Epidermal melanocyte (primary cell): Measurements from ENCODE around the gene PDGFD.

Experiments
- DNase-seq: peaks from one replicate; pipeline ENCODE4 v3.0.0; 2011; ENCODE audit warnings: low spot score; ENCODE audit not compliant: insufficient read length

The PDGFD gene

GRCh38 chr11:103890654-103891053, 273.3 kb downstream of the PDGFD start:
- no peak for DNase-seq

GRCh38 chr11:103889679-103890078, 274.3 kb downstream of the PDGFD start:
- DNase-seq: no peak

- DNase-seq: no peak
These were observed 275.4 kb downstream of the PDGFD start for GRCh38 chr11:103888541-103888951.

GRCh38 chr11:103887001-103887658, 276.8 kb downstream of the PDGFD start:
- no peak for DNase-seq

- no peak for DNase-seq
These were observed 280.1 kb downstream of the PDGFD start for GRCh38 chr11:103883856-103884255.

- no peak for DNase-seq
These were observed 280.7 kb downstream of the PDGFD start for GRCh38 chr11:103883291-103883690.

- no peak for DNase-seq
These were observed 282.4 kb downstream of the PDGFD start for GRCh38 chr11:103881584-103881983.

GRCh38 chr11:103880968-103881367, 283.0 kb downstream of the PDGFD start:
- DNase-seq: no peak

GRCh38 chr11:103878646-103879045, 285.3 kb downstream of the PDGFD start:
- no peak for DNase-seq

- DNase-seq: no peak
These were observed 286.7 kb downstream of the PDGFD start for GRCh38 chr11:103877221-103877620.

- DNase-seq: no peak
These were observed 288.0 kb downstream of the PDGFD start for GRCh38 chr11:103875855-103876510.

GRCh38 chr11:103872748-103873147, 291.2 kb downstream of the PDGFD start:
- no peak for DNase-seq

GRCh38 chr11:103871923-103872551, 291.9 kb downstream of the PDGFD start:
- DNase-seq: no peak

GRCh38 chr11:103870821-103871309, 293.1 kb downstream of the PDGFD start:
- DNase-seq: no peak

- no peak for DNase-seq
These were observed 296.5 kb downstream of the PDGFD start for GRCh38 chr11:103867481-103867880.

- no peak for DNase-seq
These were observed 300.4 kb downstream of the PDGFD start for GRCh38 chr11:103863497-103863896.

GRCh38 chr11:103862802-103863174, 301.2 kb downstream of the PDGFD start:
- DNase-seq: no peak

GRCh38 chr11:103862094-103862801, 301.7 kb downstream of the PDGFD start:
- DNase-seq: no peak
